Neural progenitor cell (in vitro differentiated cells): ENCODE results near the gene LRRC4B. TPM values are rescaled to one million over a fixed set of nuclear protein-coding genes. Genes with fewer than 3 reads are reported as not detected.

ENCODE experiments used
- DNase-seq: peaks from one replicate; pipeline ENCODE4 v3.0.0-alpha.2; 2016; ENCODE audit warnings: low spot score
- H2AFZ ChIP-seq: fragments of 200-600 bp; sonication (generic); replicated peaks from 2 replicates; pipeline ENCODE4 v1.6.1; 2016; ENCODE audit warnings: antibody characterized with exemption
- H3F3A ChIP-seq: fragments of 200-600 bp; sonication (generic); 2 replicates; pipeline ENCODE4 v1.6.1; 2016; ENCODE audit warnings: antibody characterized with exemption, low read depth
- H3K27ac ChIP-seq: fragments of 200-600 bp; sonication (generic); 2 replicates; pipeline ENCODE4 v1.5.1; 2016; ENCODE audit warnings: mild to moderate bottlenecking
- H3K27me3 ChIP-seq: fragments of 200-600 bp; sonication (generic); 2 replicates; pipeline ENCODE4 v1.6.1; 2016; ENCODE audit warnings: mild to moderate bottlenecking, moderate library complexity
- H3K36me3 ChIP-seq: fragments of 200-600 bp; sonication (generic); 2 replicates; pipeline ENCODE4 v1.5.1; 2016
- H3K4me1 ChIP-seq: fragments of 200-600 bp; sonication (generic); 2 replicates; pipeline ENCODE4 v1.6.1; 2016; ENCODE audit warnings: mixed run types
- H3K4me2 ChIP-seq: fragments of 200-600 bp; sonication (generic); 2 replicates; pipeline ENCODE4 v1.6.1; 2016
- H3K4me3 ChIP-seq: fragments of 200-600 bp; sonication (generic); 2 replicates; pipeline ENCODE4 v1.5.1; 2016
- H3K79me2 ChIP-seq: fragments of 200-600 bp; sonication (generic); 2 replicates; pipeline ENCODE4 v1.6.1; 2016; ENCODE audit warnings: low read depth
- H3K9ac ChIP-seq: fragments of 200-600 bp; sonication (generic); 2 replicates; pipeline ENCODE4 v1.6.1; 2016
- H3K9me3 ChIP-seq: fragments of 200-600 bp; sonication (generic); 2 replicates; pipeline ENCODE4 v1.5.1; 2016; ENCODE audit warnings: low read depth
- H4K20me1 ChIP-seq: fragments of 200-600 bp; sonication (generic); 2 replicates; pipeline ENCODE4 v1.6.1; 2016; ENCODE audit warnings: low read depth
- H3K27ac Mint-ChIP-seq: 3 replicates; pipeline ENCODE4 v1.8.0; 2021; ENCODE audit warnings: mixed read lengths
- H3K27me3 Mint-ChIP-seq: 2 replicates; pipeline ENCODE4 v1.8.0; 2022; ENCODE audit warnings: low read depth, mild to moderate bottlenecking, inconsistent platforms, moderate library complexity, mixed read lengths; ENCODE audit not compliant: insufficient read depth
- H3K36me3 Mint-ChIP-seq: 3 replicates; pipeline ENCODE4 v1.8.0; 2021; ENCODE audit warnings: mixed read lengths
- H3K4me1 Mint-ChIP-seq: 3 replicates; pipeline ENCODE4 v1.8.0; 2021; ENCODE audit warnings: mixed read lengths
- H3K4me3 Mint-ChIP-seq: 3 replicates; pipeline ENCODE4 v1.8.0; 2021; ENCODE audit warnings: mild to moderate bottlenecking, moderate library complexity, mixed read lengths
- H3K9me3 Mint-ChIP-seq: 3 replicates; pipeline ENCODE4 v1.8.0; 2020; ENCODE audit warnings: mixed read lengths
- CTCF ChIP-seq: fragments of 200-600 bp; sonication (generic); IDR thresholded peaks from 2 replicates; pipeline ENCODE4 v1.5.1; 2017; ENCODE audit warnings: antibody characterized with exemption, mild to moderate bottlenecking
- EZH2 ChIP-seq: fragments of 200-600 bp; sonication (generic); IDR thresholded peaks from 2 replicates; pipeline ENCODE4 v1.6.1; 2017; ENCODE audit warnings: antibody characterized with exemption, mild to moderate bottlenecking, moderate library complexity
- EZH2phosphoT487 ChIP-seq: fragments of 200-600 bp; sonication (generic); IDR thresholded peaks from 2 replicates; pipeline ENCODE4 v1.6.1; 2017; ENCODE audit warnings: antibody characterized with exemption
- total RNA-seq: library from RNA; depleted of rRNA; stranded (reverse); fragments of >200 nt; gene quantifications from 2 replicates; pipeline ENCODE4 v1.2.3, GENCODE V29; 2015; ENCODE audit warnings: low replicate concordance

The LRRC4B gene
- total RNA-seq, 1 donor from 2014 or later, result 12.0 TPM

DNA sequence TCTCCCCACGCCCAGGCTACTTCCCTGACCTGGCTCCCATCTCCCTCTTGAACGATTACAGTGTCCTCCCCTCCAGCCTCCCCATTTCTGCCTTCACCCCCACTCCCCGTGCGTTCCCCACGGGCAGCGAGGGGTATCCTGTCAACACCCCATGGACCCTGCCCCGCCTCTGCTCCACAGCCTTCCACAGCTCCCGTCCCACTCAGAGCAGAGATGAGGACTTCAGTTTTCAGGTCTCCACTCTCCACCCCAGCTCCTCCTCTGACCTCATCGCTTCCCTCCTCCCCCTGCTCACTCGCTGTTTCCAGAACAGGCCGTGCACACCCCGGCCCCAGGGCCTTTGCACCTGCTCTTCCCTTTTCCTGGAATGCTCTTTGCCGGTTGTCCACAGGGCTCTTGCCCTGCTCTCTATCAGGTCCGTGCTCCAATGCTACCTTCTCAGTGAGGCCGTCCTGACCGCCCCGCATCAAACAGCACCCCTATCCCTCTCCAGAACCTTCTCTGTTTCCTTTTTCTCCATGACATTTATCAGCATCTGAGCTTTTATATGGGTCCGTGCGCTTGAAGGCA, 15.0 kb downstream of the LRRC4B start:
- Mint-ChIP-seq H3K27ac (peak overlapping the region; percentile 88), H3K4me3 (peak overlapping the region; percentile 64), H3K9me3 (no peaks in the 10 kb centered on the region), H3K36me3 (no peaks in the 10 kb centered on the region), H3K4me1 (peaks cover 53% of the 10 kb centered on the region), H3K27me3 (peaks cover 7% of the 10 kb centered on the region)
- Histone ChIP-seq H3K36me3 (no peaks in the 10 kb centered on the region), H3K9ac (no peak overlapping the region), H3K27ac (no peak overlapping the region), H3K79me2 (peaks cover 4% of the 10 kb centered on the region), H3K27me3 (peaks cover 81% of the 10 kb centered on the region), H3K4me2 (no peak overlapping the region), H3K4me1 (peaks cover 7% of the 10 kb centered on the region), H3F3A (peaks cover 14% of the 10 kb centered on the region), H4K20me1 (peaks cover 63% of the 10 kb centered on the region), H2AFZ (no peak overlapping the region), H3K9me3 (no peaks in the 10 kb centered on the region), H3K4me3 (no peak overlapping the region)
- TF ChIP-seq EZH2 (no peak), EZH2phosphoT487 (no peak), CTCF (no peak)
- no peak for DNase-seq

DNA sequence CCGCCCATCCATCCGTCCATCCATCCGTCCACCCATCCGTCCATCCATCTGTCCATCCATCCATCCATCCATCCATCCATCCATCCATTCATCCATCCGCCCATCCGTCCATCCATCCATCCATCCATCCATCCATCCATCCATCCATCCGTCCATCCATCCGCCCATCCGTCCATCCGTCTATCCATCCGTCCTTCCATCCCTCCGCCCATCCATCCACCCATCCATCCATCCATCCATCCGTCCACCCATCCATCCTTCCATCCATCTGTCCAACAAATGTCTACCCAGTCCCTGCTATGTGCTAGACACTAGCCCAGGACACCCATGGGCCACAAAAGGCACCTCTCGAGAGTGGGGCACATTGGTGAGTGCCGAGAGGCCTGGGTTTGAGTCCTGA, 15.7 kb downstream of the LRRC4B start:
- H3K36me3 Mint-ChIP-seq, result peaks cover 2% of the 10 kb centered on the region
- H3K27me3 Mint-ChIP-seq, result peaks cover 4% of the 10 kb centered on the region
- H3K9ac ChIP-seq, result no peak overlapping the region
- H3K27me3 ChIP-seq, result peaks cover 76% of the 10 kb centered on the region
- DNase-seq, result no peak
- no peak overlapping the region for H2AFZ ChIP-seq
- H3F3A ChIP-seq, result peaks cover 12% of the 10 kb centered on the region
- no peaks in the 10 kb centered on the region for H3K9me3 ChIP-seq
- H3K79me2 ChIP-seq, result peaks cover 4% of the 10 kb centered on the region
- peaks cover 7% of the 10 kb centered on the region for H3K4me1 ChIP-seq
- no peak overlapping the region for H3K27ac ChIP-seq
- H3K4me3 Mint-ChIP-seq, result peak overlapping the region; percentile 86
- H3K9me3 Mint-ChIP-seq, result no peaks in the 10 kb centered on the region
- H3K4me2 ChIP-seq, result no peak overlapping the region
- H4K20me1 ChIP-seq, result peaks cover 67% of the 10 kb centered on the region
- H3K27ac Mint-ChIP-seq, result peak overlapping the region; percentile 38
- H3K4me1 Mint-ChIP-seq, result peaks cover 48% of the 10 kb centered on the region
- H3K4me3 ChIP-seq, result peak overlapping the region; percentile 65
- H3K36me3 ChIP-seq, result no peaks in the 10 kb centered on the region
- TF ChIP-seq EZH2phosphoT487 (no peak), CTCF (no peak), EZH2 (no peak)

DNA sequence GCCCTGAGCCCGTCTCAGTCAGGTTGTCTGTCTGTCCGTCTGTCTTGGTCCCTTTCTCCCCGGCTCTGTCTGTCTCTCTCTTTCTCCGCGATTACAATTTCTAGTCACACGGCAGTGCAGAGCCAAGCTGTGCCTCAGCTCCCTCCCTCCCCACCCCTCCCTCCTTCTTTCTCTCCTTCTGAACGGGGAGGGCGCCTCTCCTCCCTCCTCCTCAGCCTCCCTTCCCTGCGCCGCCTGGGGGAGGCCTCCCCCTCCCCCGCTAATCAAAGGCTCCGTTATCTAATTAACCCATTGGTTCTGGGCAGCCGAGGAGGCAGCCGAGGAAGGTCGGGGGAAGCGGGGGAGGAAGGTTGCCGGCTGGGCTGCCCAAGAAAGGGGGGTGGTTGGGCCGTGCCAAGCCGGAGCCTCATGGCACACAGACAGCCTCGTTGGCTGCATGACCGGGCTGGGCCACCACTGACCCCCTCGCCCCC, 16.5 kb downstream of the LRRC4B start:
- H3K36me3 Mint-ChIP-seq, result peaks cover 4% of the 10 kb centered on the region
- Histone ChIP-seq H3F3A (peaks cover 12% of the 10 kb centered on the region), H2AFZ (no peak overlapping the region), H3K79me2 (peaks cover 4% of the 10 kb centered on the region), H3K27me3 (peaks cover 69% of the 10 kb centered on the region), H3K9me3 (no peaks in the 10 kb centered on the region), H3K4me1 (peaks cover 7% of the 10 kb centered on the region), H3K36me3 (no peaks in the 10 kb centered on the region), H3K4me3 (peak overlapping the region; percentile 65), H3K4me2 (peak overlapping the region; percentile 98), H4K20me1 (peaks cover 71% of the 10 kb centered on the region), H3K27ac (no peak overlapping the region), H3K9ac (peak overlapping the region; percentile 49)
- DNase-seq, result peak; percentile 83
- peak overlapping the region; percentile 86 for H3K4me3 Mint-ChIP-seq
- peaks cover 6% of the 10 kb centered on the region for H3K27me3 Mint-ChIP-seq
- peaks cover 44% of the 10 kb centered on the region for H3K4me1 Mint-ChIP-seq
- TF ChIP-seq EZH2phosphoT487, result no peak
- TF ChIP-seq EZH2, result no peak
- TF ChIP-seq CTCF, result no peak
- H3K27ac Mint-ChIP-seq, result peak overlapping the region; percentile 92
- no peaks in the 10 kb centered on the region for H3K9me3 Mint-ChIP-seq
